NOMO-1 (cell line): ENCODE results near the gene AOPEP.
"Not testable (repeated sequence)": the region's sequence is repeated elsewhere in the genome, so short reads cannot be mapped to it uniquely, and the experiment has no call there.

Source experiments
- DNase-seq, 2 experiments: peaks; one replicate each; lab custom pipeline; 2025; ENCODE audit not compliant: unreplicated experiment in 2 of 2; lab: John Stamatoyannopoulos, UW

AOPEP gene

DNA sequence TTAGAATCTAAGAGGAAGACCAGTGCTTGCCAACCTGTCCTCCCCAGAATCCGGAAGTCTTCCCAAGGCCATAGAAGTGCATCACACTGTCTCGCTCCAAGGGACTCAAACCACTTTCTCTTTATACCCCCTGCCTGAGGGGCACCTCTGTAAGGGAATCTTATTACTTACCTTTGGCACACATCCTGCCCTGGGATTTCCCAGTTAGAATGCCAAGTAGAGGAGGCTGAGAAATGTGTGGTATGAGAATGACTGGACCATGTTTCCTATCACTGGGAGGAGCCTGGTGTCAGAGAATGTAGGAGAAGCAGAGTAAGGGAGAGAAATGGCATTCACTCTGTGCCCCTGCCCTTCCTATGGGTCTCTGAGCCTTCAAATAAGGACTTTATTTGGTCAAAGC lies 85.8 kb downstream of the AOPEP start:
- no peak for DNase-seq

DNA sequence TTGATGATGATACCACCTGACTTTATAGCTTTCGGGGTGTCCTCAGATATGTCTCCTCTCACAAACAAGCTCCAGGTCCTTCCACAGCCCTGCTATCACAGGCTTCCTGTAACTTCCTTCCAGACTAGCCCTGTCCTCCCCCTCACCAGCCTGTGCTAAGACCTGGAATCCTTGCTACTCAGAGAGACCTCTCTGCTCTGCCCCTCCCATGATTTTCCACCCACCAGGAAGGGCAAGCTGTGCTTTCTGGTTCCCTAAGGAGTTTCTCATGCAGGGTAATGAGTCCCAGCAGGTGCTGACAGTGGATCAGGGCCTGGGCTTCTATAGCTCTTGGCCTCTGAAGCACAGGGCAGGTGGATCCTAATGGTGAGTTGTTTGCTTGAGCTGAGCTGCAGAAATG lies 86.9 kb downstream of the AOPEP start:
- DNase-seq = no peak

DNA sequence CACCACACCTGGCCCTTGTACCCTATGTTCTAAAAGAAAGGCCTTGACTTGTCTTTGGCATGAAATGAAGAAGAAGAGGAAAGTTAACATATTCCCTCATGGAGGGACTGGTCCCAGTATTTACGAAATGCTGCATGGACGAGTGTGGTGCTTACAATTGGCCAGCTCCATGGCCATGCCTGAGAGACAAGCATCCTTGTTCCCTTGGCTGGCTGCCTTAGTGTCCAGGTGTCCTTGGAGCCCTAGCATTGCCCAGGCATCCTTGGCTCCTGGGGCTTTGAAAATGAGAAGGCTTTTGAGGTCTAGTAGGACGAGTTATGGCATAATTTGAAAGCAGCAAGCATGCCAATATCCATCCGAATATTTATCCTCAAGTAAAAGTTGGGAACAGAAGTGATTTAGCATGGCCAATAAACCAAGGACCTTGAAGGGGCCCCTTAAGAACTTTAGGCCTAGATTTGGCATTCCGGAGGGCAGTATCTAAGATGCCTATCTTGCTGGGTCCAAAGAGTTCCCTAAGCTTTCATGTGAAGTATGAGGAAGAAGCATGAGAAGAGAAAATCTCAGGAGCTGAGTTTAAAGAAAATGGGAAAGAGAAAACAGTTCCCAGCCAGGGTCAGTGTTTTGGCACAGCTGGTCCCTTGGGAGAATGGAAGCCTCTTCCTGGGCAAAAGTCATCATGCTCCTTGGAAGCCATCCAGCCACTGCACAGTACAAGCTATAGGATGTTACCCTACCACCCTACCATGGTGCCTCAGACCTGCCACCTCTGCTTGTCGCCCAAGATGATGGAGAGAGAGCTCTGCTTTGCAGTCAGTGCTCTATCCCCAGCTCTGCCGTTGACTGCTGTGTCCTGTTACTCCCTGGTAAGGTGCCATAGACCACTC lies 91.0 kb downstream of the AOPEP start:
- DNase-seq = no peak

DNA sequence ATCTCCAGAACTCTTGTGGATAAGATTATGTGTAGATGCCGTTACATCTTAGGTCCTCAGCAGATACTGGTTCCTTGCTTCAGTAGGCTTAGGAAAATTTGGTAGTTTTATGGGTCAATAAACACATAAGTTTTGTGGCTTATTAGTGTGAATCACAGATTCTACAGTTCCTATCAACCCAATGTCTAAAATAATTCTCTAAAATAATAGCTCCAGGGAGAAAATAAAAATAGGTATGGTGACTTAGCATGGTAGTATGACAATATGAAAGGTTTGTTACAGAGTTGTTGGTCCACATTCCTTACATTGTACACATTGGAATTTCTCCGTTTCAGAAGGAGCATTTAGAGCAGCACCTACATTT lies 91.7 kb downstream of the AOPEP start:
- no peak for DNase-seq

DNA sequence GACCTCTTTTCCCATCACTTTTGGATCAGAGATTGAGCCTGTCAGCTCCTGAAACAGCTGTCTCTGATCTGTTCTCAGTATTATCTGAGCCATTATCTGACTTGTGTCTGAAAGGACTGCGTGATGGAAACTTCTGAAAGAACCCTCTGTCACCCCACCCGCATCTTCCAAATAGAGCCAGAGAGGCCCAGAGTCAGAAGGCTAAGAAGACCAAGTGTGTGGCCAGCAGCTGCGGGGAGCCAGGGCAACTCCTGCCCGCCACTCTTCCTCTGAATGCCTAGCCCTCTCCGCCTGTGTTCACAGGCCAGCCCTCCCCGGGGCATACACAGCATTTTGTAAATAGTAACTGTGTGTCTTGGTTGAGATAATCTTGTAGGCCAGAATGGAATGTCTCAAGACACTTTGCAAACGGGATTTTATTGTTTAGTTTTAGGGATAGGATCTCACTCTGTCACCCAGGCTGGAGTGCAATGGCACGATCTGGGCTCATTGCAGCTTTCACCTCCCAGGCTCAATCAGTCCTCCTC lies 92.7 kb downstream of the AOPEP start:
- DNase-seq = no peak

DNA sequence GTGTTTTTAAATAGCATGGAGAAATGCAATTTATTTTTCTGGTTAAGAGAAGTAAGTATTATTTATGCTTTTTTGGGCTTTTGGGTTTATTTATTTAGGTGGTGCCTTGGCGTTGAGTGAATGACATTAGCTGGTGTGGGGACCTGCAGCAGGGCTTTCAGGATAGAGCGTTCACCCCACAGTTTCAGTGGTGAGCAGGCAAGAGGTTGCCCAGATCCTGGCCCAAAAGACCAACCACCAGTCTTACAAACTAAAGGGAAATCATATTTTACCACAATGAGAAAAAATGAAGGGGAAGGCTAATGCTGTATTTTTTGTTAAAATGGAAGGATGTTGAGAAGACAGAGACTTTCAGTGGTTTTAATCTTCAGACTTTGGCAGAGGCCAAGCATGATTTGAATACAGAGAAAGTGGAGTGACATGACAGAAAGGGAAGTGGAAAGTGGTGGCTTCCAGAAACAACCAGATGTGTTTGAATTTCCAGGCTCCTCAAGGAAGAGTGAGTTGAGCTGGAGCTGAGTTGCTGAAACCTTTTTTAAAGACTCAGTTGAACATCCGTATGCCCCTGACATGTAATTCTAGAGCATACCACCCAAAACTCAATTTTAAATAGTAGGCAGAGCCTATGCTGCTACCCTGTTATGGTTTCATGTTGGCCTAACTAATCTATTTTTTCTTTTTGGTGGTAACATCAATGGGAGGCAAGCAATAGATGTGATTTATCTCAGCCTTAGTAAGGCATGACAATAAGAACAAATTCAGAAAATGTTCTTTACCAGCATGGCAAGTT lies 94.8 kb downstream of the AOPEP start:
- DNase-seq = no peak

DNA sequence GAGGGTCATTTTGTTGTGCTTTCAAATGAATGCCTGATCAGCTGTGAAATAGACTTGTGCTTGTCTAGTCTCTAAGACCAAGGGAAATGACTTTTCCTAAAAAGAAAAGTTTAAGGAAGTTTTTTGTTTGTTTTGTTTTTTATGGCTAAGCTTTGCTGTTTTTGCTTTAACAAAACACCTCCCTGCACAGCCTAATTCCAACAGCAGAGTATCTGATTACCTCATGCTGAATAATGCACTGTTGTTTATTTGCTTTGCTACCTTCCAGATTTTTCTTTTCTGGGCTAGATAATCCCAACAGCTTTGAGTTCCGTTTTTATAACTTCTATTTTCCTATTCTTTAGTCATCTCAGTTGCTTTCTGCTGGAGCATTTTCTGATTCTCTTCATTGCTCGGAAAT lies 95.8 kb downstream of the AOPEP start:
- DNase-seq = no peak

DNA sequence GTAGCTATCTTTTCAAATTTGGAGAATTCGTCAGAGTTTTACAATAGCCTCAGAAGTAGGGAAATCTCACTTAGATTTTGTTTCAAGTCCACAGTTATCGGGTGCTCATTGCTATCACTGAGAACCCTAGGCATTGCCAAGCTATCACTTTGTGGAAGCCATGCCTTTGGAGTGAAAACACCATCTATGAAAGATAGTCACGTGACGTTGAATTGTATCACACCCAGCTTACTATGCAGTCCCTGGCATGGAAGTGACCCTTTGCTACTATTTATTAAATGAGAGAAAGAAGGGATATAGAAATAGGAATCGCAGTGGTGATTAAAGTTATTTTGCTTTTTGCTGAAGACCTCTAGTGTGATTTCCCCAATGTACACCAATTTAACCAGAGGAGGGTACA lies 97.2 kb downstream of the AOPEP start:
- no peak for DNase-seq

DNA sequence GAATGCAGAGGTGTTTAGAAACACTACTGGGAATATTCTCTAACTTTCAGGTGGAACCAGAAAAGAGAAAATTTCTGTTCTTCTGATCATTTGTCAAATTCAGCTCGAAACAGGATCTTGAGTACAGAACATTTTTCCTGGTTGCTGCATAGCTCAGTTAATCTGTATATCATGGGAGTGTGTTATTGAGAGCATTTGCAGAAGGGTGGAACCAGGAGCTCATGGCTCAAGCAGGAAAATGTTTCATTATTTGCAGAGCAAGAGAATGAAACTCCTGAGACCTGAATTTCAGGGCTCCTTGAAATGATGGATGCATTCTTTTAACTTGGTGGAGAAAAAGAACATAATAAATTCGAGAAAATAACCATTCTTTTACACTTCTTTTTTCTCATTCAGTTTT lies 97.9 kb downstream of the AOPEP start:
- DNase-seq = no peak

DNA sequence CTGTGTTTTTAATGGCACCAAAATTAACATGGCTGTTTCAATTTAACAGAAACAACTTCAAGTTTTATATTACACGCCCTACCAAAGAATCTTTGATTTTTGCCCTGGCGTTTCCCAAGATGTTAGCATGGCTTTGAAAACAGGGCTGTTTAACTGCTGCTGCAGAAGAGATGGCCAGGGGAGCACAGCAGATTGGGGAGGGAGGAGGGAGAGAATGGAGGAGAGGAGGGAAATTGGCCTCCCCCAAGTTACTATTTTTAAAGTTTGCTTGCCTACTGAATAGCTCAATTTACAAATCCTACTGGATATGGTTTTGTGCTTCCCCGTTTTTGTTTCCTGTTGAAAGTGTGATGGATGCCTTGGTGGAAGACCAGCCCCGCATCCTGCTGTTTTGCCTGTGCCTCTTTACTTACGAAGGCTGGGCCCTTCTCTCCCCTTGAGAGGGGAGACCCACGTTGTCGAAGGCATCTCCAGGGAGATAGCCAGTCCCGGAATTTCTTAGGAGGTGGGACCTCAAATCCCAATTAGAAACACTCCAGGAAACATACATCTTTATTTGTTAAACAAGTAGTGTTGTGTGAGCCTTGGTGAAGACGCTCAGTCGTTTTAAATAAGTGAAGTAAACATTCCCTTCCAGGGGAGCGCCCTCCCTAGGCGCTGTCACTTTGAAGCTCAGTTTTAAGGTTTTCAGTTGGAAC lies 98.6 kb downstream of the AOPEP start:
- DNase-seq = no peak

DNA sequence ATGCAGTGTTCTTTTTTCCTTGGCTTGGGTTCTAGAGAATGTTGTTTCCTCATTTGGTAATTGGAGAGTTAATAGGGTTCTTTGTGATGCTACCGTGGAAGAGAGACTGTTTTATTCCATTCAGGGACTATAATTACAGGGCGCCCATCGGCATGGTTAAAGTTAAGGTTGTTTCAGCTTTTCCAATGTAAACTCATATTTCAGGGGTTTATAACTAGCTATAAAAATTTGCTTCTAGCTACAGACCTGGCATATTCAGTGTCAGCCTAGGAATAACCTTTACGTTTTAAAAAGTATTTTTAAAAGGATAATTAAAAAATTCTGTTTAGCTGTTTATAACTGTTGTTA lies 99.1 kb downstream of the AOPEP start:
- DNase-seq = no peak

DNA sequence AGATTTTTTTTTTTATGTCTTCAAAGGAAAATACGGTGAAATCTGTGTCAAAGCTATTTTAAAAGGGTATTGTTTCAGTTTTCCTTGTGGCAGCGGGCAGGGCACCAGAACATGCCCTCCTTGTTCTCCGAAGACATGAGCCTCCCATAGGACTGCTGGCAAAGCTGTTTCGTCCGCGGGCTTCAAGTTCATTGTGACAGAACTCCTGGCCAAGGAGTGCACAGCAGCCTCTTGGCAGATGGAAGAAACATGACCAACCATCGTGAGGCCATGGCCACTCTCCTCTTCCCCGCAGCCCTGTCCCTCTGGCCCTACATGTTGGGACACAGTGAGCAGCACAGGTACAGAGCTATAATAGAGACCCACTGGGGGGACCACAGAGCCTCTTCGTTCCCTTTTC lies 99.5 kb downstream of the AOPEP start:
- no peak for DNase-seq

DNA sequence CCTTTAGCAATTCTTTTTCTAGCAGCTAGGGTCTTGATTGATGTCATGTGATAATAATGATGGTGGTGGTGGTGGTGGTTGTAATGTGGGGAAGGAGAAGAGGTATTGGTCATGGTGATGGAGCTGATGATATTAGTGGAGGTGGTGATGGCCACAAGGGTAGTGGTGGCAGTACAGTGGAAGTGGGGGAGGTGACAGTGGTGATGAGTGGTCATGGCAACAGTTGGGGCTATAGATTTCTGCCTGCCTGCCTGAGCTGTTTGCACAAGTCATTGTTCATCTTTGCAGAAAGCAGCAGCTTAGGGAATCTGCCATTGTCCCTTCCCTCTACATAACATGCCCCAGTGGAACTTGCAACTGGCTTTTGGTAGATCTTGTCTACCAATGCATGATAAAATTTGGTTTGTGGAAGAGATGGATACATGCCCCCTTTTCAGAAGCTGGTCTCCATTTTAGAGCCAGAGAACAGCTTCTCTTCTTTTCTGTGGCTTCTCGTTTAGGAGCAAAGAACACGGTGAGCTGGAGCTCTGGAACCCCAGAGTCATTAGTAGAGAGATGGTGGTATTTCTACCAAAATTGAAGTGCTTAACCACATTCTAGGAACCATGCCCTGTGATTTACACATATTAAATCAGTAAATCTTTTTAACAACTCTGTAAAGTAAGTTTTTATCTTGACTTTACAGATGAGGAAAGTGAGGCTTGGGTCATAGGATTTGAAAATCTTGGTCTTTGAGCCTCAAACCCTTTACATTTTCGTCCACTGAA lies 100.3 kb downstream of the AOPEP start:
- no peak for DNase-seq

DNA sequence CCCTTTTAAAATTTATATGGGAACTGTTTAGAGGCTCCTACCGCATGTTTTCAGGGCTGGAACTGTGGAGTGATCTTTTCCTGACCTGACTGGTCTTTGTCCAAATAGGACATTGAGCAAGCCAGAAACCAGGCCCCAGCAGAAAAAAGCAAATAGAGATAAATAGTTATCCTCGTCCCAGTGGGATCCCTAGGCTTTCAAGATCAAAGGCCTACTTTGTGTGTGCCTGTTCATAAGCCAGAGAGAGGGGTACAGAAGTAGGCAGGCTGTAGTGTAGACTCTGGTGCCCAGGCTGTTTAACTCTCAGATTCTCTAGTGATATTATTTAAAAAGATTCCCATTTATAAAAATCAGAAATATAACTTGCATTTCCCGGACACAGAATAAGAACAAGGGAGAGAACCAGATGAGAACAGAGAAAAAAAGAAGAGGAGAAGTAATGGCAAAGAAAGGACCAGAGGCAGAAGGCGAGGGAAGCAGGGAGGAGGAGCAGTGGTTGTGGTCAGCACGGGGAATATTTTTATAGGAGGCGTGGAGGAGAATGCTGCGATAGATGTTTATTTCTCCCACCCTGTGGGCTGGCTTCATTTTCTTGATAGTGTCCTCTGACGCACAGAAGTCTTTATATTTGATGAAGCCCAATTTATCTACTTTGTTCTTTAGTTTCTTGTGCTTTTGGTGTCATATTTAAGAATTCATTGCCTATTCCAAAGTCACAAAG lies 101.2 kb downstream of the AOPEP start:
- DNase-seq = no peak

DNA sequence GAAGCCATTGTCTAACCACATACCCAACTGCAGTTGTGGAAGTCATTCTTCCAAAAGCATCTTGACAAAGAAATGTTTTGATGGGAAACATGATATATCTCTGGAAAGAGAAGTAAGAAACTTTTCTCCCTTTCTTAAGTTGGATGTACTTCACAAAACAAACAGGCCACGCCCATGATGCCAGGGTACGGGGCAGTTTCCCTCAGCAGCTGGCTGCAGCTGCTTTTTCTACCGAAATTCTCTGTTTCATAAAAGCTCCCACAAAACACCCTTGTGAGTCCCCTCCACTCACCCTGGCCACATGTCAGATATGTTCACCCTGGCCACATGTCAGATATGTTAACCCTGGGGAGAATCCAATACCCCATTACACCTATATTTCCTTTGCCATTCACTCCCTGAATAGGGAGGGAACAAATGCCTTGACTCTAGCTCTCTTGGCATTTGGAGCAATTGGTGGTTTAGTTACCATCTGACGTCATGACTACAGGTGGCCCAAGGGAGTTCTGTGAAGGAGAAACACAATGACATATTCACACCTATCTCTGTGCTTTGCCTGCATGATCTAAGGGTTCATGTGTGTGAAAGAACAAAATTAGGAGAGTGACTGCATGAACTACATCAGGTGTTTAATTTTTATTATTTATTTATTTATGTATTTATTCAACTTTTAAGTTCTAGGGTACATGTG lies 103.0 kb downstream of the AOPEP start:
- no peak for DNase-seq

DNA sequence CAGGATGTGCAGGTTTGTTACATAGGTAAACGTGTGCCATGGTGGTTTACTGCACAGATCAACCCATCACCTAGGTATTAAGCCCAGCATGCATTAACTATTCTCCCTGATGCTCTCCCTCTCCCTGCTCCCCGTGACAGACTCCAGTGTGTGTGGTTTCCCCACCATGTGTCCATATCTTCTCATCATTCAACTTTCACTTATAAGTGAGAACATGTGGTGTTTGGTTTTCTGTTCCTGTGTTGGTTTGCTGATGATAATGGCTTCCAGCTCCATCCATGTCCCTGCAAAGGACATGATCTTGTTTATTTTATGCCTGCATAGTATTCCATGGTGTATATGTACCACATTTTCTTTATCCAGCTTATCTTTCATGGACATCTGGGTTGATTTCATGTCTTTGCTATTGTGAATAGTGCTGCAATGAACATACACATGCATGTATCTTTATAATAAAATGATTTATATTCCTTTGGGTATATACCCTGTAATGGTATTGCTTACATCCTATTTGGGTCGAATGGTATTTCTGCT lies 103.6 kb downstream of the AOPEP start:
- not testable (repeated sequence) for DNase-seq

DNA sequence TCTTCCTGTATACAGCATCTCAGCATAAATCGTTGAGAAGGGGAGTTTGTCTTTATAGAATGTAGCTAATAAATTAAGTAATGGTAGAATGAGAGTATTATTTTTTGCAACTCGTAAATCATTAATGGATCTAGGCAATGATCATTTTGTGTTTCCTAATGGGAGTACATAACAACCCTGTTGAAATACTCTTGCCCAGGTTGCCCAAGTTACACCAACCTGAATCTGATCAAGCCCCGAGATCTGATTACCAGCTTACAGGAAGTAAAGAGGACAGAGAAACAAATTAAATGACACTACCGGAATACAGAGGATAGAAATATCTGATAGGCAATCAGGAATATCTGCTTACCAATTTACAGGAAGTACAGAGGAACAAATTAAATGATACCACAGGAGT lies 107.3 kb downstream of the AOPEP start:
- DNase-seq = no peak

DNA sequence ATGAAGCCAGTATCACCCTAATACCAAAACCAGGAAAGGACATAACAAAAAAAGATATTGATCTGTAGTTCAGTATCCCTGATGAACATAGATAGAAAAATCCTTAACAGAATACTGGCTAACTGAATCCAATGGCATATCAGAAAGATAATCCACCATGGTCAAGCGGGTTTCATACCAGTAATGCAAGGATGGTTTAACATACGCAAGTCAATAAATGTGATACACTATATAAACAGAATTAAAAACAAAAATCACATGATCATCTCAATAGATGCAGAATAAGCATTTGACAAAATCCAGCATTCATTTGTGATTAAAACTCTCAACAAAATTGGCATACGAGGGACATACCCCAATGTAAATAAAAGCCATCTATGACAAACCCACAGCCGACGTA lies 110.9 kb downstream of the AOPEP start:
- DNase-seq = no peak

DNA sequence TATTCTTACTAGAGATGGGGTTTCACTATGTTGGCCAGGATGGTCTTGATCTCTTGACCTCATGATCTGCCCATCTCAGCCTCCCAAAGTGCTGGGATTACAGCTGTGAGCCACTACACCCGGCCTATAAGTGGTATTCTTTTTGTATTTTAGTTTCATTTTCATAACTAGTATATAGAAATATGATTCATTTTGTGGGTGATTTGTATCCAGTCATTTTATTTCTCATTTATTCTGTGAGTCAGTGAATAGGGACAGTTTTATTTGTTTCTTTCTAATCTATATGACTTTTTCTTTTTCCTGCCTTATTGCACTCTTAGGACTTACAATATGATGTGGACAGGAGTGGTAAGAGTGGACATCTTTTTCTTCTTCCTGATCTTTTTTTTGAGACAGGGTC lies 112.9 kb downstream of the AOPEP start:
- DNase-seq = no peak
